ENCODE data around the gene WDR49.

GRCh38 chr3:167538081-167538480, 115.7 kb downstream of the WDR49 start:
- TF ChIP-seq ZNF274 (IDR thresholded peaks at IDR 0.05; ENCODE audit: low read depth, low read length) (no peak), YY1 (IDR thresholded peaks at IDR 0.05; ENCODE audit: insufficient read depth, insufficient read length) (no peak), SUZ12 (IDR thresholded peaks at IDR 0.05; ENCODE audit: extremely low read depth, insufficient read depth, insufficient read length) (no peak)
